Glomerular visceral epithelial cell (primary cell): ENCODE measurements around the gene RPLP1.
"Not testable (repeated sequence)": the region's sequence is repeated elsewhere in the genome, so short reads cannot be mapped to it uniquely, and the experiment has no call there.

ENCODE experiments used
- DNase-seq: peaks from one replicate; pipeline ENCODE4 v3.0.0-alpha.2; 2016; ENCODE audit errors: extremely low spot score

RPLP1 gene

DNA sequence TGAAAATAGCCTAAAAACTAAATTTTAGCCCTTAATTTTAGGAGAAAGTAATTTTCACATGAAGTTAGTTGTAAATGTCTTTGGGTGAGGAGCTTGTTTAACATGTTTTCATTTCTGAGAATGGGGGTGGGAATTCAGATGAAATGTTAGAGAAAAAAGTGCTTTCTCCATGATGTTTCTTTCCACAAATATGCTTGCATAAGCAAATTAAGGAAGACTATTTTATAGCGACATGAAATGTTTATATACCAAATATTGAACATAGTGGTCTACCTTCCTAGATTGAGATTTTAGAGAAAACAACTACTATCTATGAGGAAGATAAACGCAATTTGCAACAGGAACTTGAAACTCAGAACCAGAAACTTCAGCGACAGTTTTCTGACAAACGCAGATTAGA lies 13.0 kb upstream of the RPLP1 start:
- DNase-seq: no peak

DNA sequence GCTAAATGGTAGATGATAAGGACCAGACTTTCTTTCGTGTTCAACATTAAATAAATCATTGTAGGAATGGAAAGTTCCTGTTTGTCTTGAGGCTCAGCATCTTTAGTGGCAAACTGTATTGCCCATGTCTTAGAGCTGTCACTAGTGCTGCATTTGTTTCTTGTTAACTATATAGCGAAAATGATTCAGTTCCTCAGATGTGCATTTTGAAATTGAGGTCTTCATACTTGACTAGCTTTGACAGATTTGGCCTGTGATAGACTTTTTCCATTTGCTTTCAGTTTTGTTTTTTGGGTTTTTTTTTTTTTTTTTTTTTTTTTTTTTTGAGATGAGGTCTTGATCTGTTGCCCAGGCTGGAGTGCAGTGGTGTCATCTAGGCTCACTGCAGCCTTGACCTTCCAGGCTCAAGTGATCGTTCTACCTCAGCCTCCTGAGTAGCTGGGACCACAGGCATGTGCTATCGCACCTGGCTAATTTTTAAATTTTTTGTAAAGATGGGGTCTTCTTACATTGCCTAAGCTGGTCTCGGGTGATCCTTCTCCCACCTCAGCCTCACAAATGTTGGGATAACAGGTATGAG lies 9.5 kb upstream of the RPLP1 start:
- DNase-seq: no peak

DNA sequence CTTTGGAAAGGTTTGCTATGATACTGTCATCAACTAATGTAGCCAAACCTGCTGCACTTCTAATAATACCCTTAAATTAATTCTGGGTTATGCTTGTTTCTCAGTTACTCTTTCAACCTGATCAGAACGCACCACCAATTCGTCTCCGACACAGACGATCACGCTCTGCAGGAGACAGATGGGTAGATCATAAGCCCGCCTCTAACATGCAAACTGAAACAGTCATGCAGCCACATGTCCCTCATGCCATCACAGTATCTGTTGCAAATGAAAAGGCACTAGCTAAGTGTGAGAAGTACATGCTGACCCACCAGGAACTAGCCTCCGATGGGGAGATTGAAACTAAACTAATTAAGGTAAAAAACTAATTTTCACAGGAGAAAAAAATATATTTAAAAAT lies 7.9 kb upstream of the RPLP1 start:
- no peak for DNase-seq

GRCh38 chr15:69446953-69447352 lies 5.7 kb upstream of the RPLP1 start:
- no peak for DNase-seq

- DNase-seq: not testable (repeated sequence)
These were observed 2.4 kb upstream of the RPLP1 start for GRCh38 chr15:69450221-69450620.

GRCh38 chr15:69450968-69451695 lies 1.5 kb upstream of the RPLP1 start:
- no peak for DNase-seq

DNA sequence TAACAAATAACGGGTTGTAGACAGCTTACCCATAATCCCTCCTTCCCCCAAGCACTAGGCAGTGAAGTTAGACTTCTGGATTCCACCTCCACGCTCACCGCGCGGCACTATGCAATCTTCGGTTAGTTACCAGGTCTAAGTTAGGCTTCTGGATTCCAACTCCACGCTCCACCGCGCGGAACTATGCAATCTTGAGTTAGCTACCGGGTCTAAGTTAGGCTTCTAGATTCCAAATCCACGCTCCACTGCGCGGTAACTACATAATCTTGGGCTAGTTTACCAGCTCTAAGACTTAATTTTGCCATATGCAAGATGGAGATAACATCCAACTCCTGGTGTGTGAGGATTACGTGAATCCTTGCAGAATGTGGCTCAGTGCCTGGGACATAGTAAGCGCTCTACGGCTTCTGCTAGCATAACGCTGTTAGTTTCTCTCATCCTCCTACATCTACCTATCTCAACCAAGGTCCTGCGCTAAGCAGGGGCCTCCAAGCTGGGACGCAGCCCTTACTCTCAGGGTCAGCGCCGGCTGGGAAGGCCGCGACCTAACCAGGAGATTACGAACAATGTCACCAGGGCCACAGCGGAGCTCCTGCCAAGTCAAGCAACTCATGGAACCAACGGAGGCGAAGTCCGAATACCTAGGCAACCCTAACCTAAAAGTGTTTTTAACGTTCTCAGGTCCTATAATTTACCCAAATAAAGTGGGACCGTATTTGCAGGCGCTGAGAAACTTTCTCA lies 497 bp upstream of the RPLP1 start:
- peak; percentile 62 for DNase-seq

DNA sequence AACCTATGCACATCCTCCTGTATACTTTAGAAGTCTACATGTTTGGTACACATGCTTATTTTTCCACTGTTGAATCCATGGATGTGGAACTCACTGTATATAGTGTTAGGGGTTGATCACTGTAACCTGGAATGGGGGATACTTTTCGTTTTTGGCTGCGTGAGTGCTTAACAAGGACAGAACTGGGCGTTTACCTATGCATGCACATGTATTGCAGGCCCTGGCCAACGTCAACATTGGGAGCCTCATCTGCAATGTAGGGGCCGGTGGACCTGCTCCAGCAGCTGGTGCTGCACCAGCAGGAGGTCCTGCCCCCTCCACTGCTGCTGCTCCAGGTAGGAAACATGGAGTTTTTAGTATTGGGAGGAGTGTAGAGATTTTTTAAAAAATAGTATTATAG lies 2.3 kb downstream of the RPLP1 start:
- no peak for DNase-seq

DNA sequence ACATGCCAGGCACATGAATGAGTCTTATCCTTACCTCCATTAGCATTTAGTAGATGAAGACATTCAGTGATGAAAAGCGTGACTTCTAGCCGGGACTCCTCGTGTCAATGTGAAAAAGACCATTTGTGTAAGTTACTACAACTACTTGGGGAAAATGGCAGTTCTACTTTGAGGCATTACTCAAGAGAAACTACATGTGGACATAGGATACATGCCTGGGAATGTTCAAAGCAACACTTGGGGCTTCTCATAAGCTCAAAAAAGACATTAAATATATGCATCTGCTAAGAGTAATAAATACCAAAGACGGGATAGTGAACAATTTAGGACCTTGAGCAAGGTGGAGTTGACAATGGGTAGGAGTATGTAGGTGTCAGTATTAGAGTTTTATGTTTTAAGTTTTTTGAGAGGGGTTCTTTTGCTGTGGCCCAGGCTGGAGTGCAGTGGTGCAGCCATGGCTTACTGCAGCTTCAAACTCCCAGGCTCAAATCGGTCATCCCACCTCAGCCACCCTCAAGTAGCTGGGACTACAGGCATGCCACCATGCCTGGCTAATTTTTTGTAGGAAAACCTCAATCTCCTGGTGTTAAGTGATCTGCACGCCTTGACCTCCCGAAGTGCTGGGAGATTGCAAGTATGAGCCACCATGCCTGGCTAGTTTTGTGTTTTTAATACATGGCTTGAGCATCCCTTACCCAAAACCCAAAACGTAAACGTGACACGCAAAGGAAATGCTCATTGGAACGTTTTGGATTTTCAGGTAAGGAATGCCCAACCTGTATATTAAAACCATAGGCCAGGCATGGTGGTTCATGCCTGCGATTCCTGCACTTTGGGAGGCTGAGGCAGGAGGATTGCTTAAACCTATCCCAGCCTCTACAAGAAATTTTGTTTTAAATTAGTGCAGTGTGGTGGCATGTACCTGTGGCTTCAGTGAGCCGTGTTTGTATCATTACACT lies 3.9 kb downstream of the RPLP1 start:
- DNase-seq: no peak

- DNase-seq: no peak
These were observed 5.0 kb downstream of the RPLP1 start for GRCh38 chr15:69457304-69458280.

DNA sequence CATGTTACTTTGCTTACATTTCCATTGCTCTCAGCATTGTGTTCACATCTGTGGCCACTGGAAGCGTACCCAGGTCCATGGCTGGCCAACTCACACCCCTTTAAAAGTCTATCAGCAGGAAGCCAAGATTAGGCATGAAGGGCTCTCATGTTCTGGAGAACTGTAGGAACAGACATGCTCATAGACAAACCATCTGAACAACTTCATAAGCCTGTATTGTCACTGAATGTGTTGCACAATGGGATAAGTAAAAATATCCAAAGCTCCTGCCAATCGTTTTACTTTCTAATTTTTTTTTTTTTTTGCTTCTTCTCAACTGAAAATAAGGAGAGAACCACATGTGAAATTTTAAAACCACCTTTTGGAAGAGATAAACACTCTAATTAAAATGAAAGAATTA lies 6.4 kb downstream of the RPLP1 start:
- no peak for DNase-seq

- DNase-seq: no peak
These were observed 7.9 kb downstream of the RPLP1 start for GRCh38 chr15:69460481-69460880.

DNA sequence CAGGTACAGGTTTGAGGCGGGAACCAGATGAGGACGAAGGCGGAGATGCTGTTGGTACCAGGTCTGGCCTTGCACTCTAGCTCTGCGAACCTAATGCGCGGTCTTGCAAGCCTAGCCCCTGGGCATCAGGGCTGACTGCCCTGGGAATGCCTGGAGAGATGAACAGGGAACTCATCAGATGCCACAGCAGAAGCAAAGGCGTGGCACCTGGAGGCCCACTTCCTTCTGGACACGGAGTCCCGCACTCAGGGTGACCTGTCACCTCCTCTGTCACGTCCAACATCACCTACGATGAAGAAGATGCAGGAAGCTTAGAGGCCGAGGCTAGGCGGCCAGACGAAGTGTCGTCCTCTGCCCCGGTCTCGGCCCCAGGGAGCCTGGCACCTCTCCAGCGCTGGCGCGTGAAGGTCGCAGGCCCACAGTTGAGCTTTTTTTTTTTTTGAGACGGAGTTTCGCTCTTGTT lies 9.4 kb downstream of the RPLP1 start:
- no peak for DNase-seq

- DNase-seq: peak; percentile 98
These were observed 10.0 kb downstream of the RPLP1 start for GRCh38 chr15:69462493-69463181.

- DNase-seq: no peak
These were observed 10.7 kb downstream of the RPLP1 start for GRCh38 chr15:69463182-69463756.

DNA sequence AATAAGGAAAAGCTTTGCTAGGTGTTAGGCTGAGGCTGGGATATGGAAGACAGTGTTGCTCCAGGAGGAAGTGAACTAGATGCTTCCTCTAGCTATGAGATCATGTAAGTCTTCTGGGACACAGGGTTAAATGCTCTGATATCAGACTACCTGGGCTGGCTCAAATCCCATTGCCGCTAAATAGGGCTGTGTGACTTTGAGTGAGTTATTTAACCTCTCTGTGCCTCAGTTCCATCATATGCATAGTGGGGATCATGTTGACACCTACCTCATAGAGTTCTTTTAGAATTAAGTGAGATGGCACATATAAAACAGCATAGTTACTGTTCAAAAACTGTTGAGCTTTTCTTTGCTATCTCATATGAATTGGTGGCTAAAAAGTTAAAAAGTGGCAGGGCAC lies 12.6 kb downstream of the RPLP1 start:
- no peak for DNase-seq

DNA sequence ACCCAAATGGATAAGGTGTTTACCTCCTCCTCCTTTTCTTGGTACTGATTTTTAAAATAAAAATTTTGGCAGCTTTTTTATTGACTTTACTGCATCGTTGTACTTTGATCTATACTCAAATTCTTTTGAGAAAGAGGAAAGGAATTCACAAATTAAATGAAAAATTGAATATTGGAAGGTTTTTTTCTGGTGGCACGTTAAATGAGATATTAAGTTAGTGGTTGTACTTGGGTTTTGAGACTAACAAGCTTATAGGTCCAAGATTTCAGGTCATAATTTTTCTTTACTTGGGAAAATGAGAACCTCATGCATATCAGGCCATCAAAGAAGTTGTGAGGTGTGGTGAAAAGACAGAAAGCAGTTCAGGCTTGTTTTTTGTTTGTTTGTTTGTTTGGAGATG lies 14.1 kb downstream of the RPLP1 start:
- DNase-seq: no peak

GRCh38 chr15:69467636-69468035 lies 15.0 kb downstream of the RPLP1 start:
- no peak for DNase-seq

GRCh38 chr15:69468241-69469121 lies 15.9 kb downstream of the RPLP1 start:
- DNase-seq: peak; percentile 93
